ENCODE measurements around the gene GATB. TPM values are rescaled to one million over a fixed set of nuclear protein-coding genes. Genes with fewer than 3 reads are reported as not detected.

Gene GATB
- polyA plus RNA-seq, 3 donors = 5.5 to 12.2 (median 9.0) TPM

GRCh38 chr4:151626751-151627150, 134.1 kb downstream of the GATB start:
- intact Hi-C loops (cut with micrococcal nuclease) = no loop called here
- Mint-ChIP-seq H3K27ac (no peak overlapping the region), H3K4me3 (no peak overlapping the region), H3K36me3 (no peaks in the 10 kb centered on the region), H3K4me1 (no peaks in the 10 kb centered on the region), H3K27me3 (ENCODE audit: low read depth in 3 of 3) (peaks cover 8 to 11% (median 10%) of the 10 kb centered on the region in 3 donors), H3K9me3 (no peaks in the 10 kb centered on the region)
- WGBS (ENCODE audit: insufficient coverage) = 50% methylated on average over 2 of the region's 3 CpGs
- peaks cover 0 to 2% of the 10 kb centered on the region in 2 donors for H3K27me3 ChIP-seq (ENCODE audit: control insufficient read depth in 2 of 2, insufficient read depth in 2 of 2, low read length in 2 of 2)
- no peaks in the 10 kb centered on the region for H3K79me2 ChIP-seq (ENCODE audit: insufficient read depth, low read length)
- H2AFZ ChIP-seq (ENCODE audit: insufficient read depth, low read depth, low read length, poor library complexity, severe bottlenecking) = no peak overlapping the region
- H3K9ac ChIP-seq (ENCODE audit: insufficient read depth, low read length, poor library complexity, severe bottlenecking) = no peak overlapping the region
- H3K27ac ChIP-seq (ENCODE audit: low read depth in 1 of 2, low read length in 2 of 2) = no peak overlapping the region
- no peak for TF ChIP-seq CTCF (IDR thresholded peaks at IDR 0.05)
- DNase-seq = no peak
- no peaks in the 10 kb centered on the region for H3K4me1 ChIP-seq (ENCODE audit: control insufficient read depth in 1 of 2, insufficient read depth in 2 of 2, low read length in 2 of 2)
- no peaks in the 10 kb centered on the region for H3K9me3 ChIP-seq (replicated peaks in 1 of 2; ENCODE audit: control insufficient read depth in 1 of 2, insufficient read depth in 1 of 2, low read length in 2 of 2)
- H3K4me3 ChIP-seq (replicated peaks in 1 of 3; ENCODE audit: low read depth in 2 of 3, low read length in 3 of 3) = no peak overlapping the region
- no peak overlapping the region for H3K4me2 ChIP-seq (replicated peaks; ENCODE audit: extremely low read depth, low read length, poor library complexity, severe bottlenecking)
- no peaks in the 10 kb centered on the region for H3K36me3 ChIP-seq (replicated peaks in 1 of 2; ENCODE audit: control insufficient read depth in 1 of 2, insufficient read depth in 2 of 2, low read length in 2 of 2)
- no peaks in the 10 kb centered on the region for H4K20me1 ChIP-seq (ENCODE audit: insufficient read depth, low read length)

GRCh38 chr4:151626228-151626627, 134.6 kb downstream of the GATB start:
- Histone ChIP-seq H3K4me2 (replicated peaks; ENCODE audit: extremely low read depth, low read length, poor library complexity, severe bottlenecking) (no peak overlapping the region), H3K36me3 (replicated peaks in 1 of 2; ENCODE audit: control insufficient read depth in 1 of 2, insufficient read depth in 2 of 2, low read length in 2 of 2) (no peaks in the 10 kb centered on the region), H3K79me2 (ENCODE audit: insufficient read depth, low read length) (no peaks in the 10 kb centered on the region), H3K9ac (ENCODE audit: insufficient read depth, low read length, poor library complexity, severe bottlenecking) (no peak overlapping the region), H4K20me1 (ENCODE audit: insufficient read depth, low read length) (no peaks in the 10 kb centered on the region), H3K27ac (ENCODE audit: low read depth in 1 of 2, low read length in 2 of 2) (no peak overlapping the region), H3K4me3 (replicated peaks in 1 of 3; ENCODE audit: low read depth in 2 of 3, low read length in 3 of 3) (no peak overlapping the region), H2AFZ (ENCODE audit: insufficient read depth, low read depth, low read length, poor library complexity, severe bottlenecking) (no peak overlapping the region), H3K27me3 (ENCODE audit: control insufficient read depth in 2 of 2, insufficient read depth in 2 of 2, low read length in 2 of 2) (peaks cover 0 to 2% of the 10 kb centered on the region in 2 donors), H3K9me3 (replicated peaks in 1 of 2; ENCODE audit: control insufficient read depth in 1 of 2, insufficient read depth in 1 of 2, low read length in 2 of 2) (no peaks in the 10 kb centered on the region), H3K4me1 (ENCODE audit: control insufficient read depth in 1 of 2, insufficient read depth in 2 of 2, low read length in 2 of 2) (no peaks in the 10 kb centered on the region)
- no peak for TF ChIP-seq CTCF (IDR thresholded peaks at IDR 0.05)
- intact Hi-C loops (cut with micrococcal nuclease) = no loop called here
- Mint-ChIP-seq H3K27me3 (ENCODE audit: low read depth in 3 of 3) (peaks cover 8 to 12% (median 11%) of the 10 kb centered on the region in 3 donors), H3K27ac (no peak overlapping the region), H3K4me3 (no peak overlapping the region), H3K36me3 (no peaks in the 10 kb centered on the region), H3K9me3 (no peaks in the 10 kb centered on the region), H3K4me1 (no peaks in the 10 kb centered on the region)
- no peak for DNase-seq
- WGBS (ENCODE audit: insufficient coverage) = 93% methylated on average over 2 of the region's 3 CpGs

Data from CD14-positive monocyte (primary cell).